OCI-LY1 (cell line): Measurements from ENCODE around the gene PLCD3.

Source experiments
- H2AFZ ChIP-seq: fragments of 200-600 bp; sonication (generic), shearing (Covaris generic); 2 replicates; pipeline ENCODE4 v1.6.0; 2014; ENCODE audit warnings: antibody characterized with exemption, mild to moderate bottlenecking, low read length
- H3F3A ChIP-seq: fragments of 200-600 bp; sonication (generic), shearing (Covaris generic); 2 replicates; pipeline ENCODE4 v1.6.0; 2014; ENCODE audit warnings: mild to moderate bottlenecking, antibody characterized with exemption, low read length, moderate library complexity; ENCODE audit not compliant: insufficient read depth
- H3K27ac ChIP-seq: fragments of 200-600 bp; sonication (generic); 2 replicates; pipeline ENCODE4 v1.5.1; 2014; ENCODE audit warnings: low read length, mixed run types, mild to moderate bottlenecking, low read depth; ENCODE audit not compliant: poor library complexity, severe bottlenecking
- H3K27me3 ChIP-seq: fragments of 200-600 bp; sonication (generic); 2 replicates; pipeline ENCODE4 v1.6.0; 2014; ENCODE audit warnings: antibody characterized with exemption, mild to moderate bottlenecking, low read length, moderate library complexity; ENCODE audit not compliant: insufficient read depth
- H3K36me3 ChIP-seq: fragments of 200-600 bp; sonication (generic); 2 replicates; pipeline ENCODE4 v1.6.1; 2014; ENCODE audit warnings: mild to moderate bottlenecking, antibody characterized with exemption, low read length, moderate library complexity, mixed read lengths; ENCODE audit not compliant: insufficient read depth
- H3K4me1 ChIP-seq: fragments of 200-600 bp; sonication (generic); 2 replicates; pipeline ENCODE4 v1.5.1; 2014; ENCODE audit warnings: mild to moderate bottlenecking, low read length, moderate library complexity; ENCODE audit not compliant: insufficient read depth, severe bottlenecking
- H3K4me2 ChIP-seq: fragments of 200-600 bp; sonication (generic), shearing (Covaris generic); 2 replicates; pipeline ENCODE4 v1.6.1; 2014; ENCODE audit warnings: low read length
- H3K4me3 ChIP-seq: fragments of 200-600 bp; sonication (generic); 2 replicates; pipeline ENCODE4 v1.5.1; 2014; ENCODE audit warnings: low read length, low read depth, mild to moderate bottlenecking, mixed read lengths; ENCODE audit not compliant: poor library complexity, severe bottlenecking
- H3K79me2 ChIP-seq: fragments of 200-600 bp; shearing (Covaris generic); 2 replicates; pipeline ENCODE4 v1.6.1; 2016; ENCODE audit warnings: mixed run types, low read length, mixed read lengths; ENCODE audit not compliant: insufficient read depth
- H3K9ac ChIP-seq: fragments of 200-600 bp; sonication (generic), shearing (Covaris generic); 2 replicates; pipeline ENCODE4 v1.6.1; 2014; ENCODE audit warnings: mild to moderate bottlenecking, low read length, mixed read lengths
- H3K9me2 ChIP-seq: fragments of 200-600 bp; sonication (generic), shearing (Covaris generic); 2 replicates; pipeline ENCODE4 v1.6.1; 2014; ENCODE audit warnings: low read depth, mild to moderate bottlenecking, low read length, mixed read lengths
- H3K9me3 ChIP-seq: fragments of 200-600 bp; shearing (Covaris generic); 2 replicates; pipeline ENCODE4 v1.6.1; 2014; ENCODE audit warnings: low read length, mixed read lengths
- H4K20me1 ChIP-seq: fragments of 200-600 bp; sonication (generic), shearing (Covaris generic); 2 replicates; pipeline ENCODE4 v1.6.0; 2016; ENCODE audit warnings: mild to moderate bottlenecking, low read length; ENCODE audit not compliant: insufficient read depth
- CTCF ChIP-seq: fragments of 200-600 bp; sonication (generic), shearing (Covaris generic); IDR thresholded peaks from 2 replicates; pipeline ENCODE4 v1.5.1; 2017; ENCODE audit warnings: mild to moderate bottlenecking, antibody characterized with exemption, low read length, moderate library complexity, mixed read lengths
- EZH2 ChIP-seq: fragments of 200-600 bp; sonication (generic), shearing (Covaris generic); IDR thresholded peaks from 2 replicates; pipeline ENCODE4 v1.8.0; 2017; ENCODE audit warnings: borderline replicate concordance, mixed run types, mild to moderate bottlenecking, antibody characterized with exemption, low read length, moderate library complexity, mixed read lengths

PLCD3 gene

DNA sequence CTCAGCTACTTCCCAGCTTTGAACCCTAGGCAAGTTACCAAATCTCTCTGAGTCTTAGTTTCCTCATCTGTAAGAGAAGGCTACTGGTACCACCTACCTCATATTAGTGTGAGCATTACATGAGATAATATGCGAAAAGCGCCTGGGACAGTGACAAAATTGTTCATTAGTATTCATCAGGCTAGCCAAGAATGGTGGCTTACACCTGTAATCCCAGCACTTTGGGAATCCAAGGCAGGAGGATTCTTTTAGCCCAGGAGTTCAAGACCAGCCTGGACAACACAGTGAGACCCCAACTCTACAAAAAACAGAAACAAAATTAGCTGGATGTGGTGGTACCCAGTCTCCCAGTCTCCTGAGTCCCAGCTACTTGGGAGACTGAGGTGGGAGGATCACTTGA, 3.3 kb downstream of the PLCD3 start:
- H2AFZ ChIP-seq = no peak overlapping the region
- H3K27me3 ChIP-seq = no peaks in the 10 kb centered on the region
- no peak overlapping the region for H3K4me3 ChIP-seq
- H3K79me2 ChIP-seq = no peaks in the 10 kb centered on the region
- TF ChIP-seq CTCF (no peak), EZH2 (no peak)
- H3K27ac ChIP-seq = no peak overlapping the region
- no peaks in the 10 kb centered on the region for H3K36me3 ChIP-seq
- H3K9me2 ChIP-seq = no peaks in the 10 kb centered on the region
- H3K9ac ChIP-seq = no peak overlapping the region
- H3F3A ChIP-seq = no peaks in the 10 kb centered on the region
- peaks cover 8% of the 10 kb centered on the region for H3K4me1 ChIP-seq
- no peaks in the 10 kb centered on the region for H4K20me1 ChIP-seq
- H3K9me3 ChIP-seq = no peaks in the 10 kb centered on the region
- H3K4me2 ChIP-seq = no peak overlapping the region

DNA sequence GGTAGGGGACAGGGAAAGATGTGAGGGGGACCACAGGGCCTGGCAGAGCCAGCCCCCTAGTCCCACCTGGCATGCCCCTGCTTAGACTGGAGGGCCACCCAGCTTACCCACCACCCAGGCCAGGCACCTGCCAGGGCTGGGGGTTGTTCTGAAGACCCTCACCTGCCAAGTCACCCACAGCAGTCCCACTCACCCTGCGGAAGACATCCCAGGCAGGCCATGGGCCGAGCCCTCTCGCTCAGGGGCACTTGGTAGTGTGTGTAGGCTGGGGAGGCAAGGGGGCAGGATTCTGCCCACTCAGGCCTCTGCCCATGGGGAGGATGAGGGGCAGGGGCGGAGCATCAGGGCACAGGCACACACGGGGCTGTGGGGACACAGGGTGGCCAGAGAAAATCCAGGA, 4.0 kb downstream of the PLCD3 start:
- H3K27me3 ChIP-seq = no peaks in the 10 kb centered on the region
- H3K9ac ChIP-seq = no peak overlapping the region
- H3F3A ChIP-seq = no peaks in the 10 kb centered on the region
- H4K20me1 ChIP-seq = no peaks in the 10 kb centered on the region
- TF ChIP-seq CTCF = no peak
- no peak for TF ChIP-seq EZH2
- no peaks in the 10 kb centered on the region for H3K79me2 ChIP-seq
- no peak overlapping the region for H3K4me3 ChIP-seq
- H2AFZ ChIP-seq = no peak overlapping the region
- H3K4me2 ChIP-seq = no peak overlapping the region
- H3K9me2 ChIP-seq = no peaks in the 10 kb centered on the region
- no peak overlapping the region for H3K27ac ChIP-seq
- no peaks in the 10 kb centered on the region for H3K36me3 ChIP-seq
- H3K9me3 ChIP-seq = no peaks in the 10 kb centered on the region
- H3K4me1 ChIP-seq = peaks cover 8% of the 10 kb centered on the region

- no peaks in the 10 kb centered on the region for H3K9me3 ChIP-seq
- H3K9me2 ChIP-seq = no peaks in the 10 kb centered on the region
- no peaks in the 10 kb centered on the region for H4K20me1 ChIP-seq
- H3F3A ChIP-seq = no peaks in the 10 kb centered on the region
- H3K4me3 ChIP-seq = no peak overlapping the region
- no peak overlapping the region for H3K27ac ChIP-seq
- no peaks in the 10 kb centered on the region for H3K36me3 ChIP-seq
- no peak overlapping the region for H2AFZ ChIP-seq
- no peaks in the 10 kb centered on the region for H3K27me3 ChIP-seq
- H3K4me1 ChIP-seq = peaks cover 4% of the 10 kb centered on the region
- TF ChIP-seq CTCF (no peak), EZH2 (no peak)
- no peak overlapping the region for H3K9ac ChIP-seq
- H3K4me2 ChIP-seq = no peak overlapping the region
- no peaks in the 10 kb centered on the region for H3K79me2 ChIP-seq
These were observed 4.6 kb downstream of the PLCD3 start for GRCh38 chr17:45127548-45128300.
